PC-3 (cell line): Measurements from ENCODE around the gene FRRS1L. TPM values are rescaled to one million over a fixed set of nuclear protein-coding genes. Genes with fewer than 3 reads are reported as not detected.

Source experiments
- ATAC-seq: fragments of 200-7000 bp; cut with Tn5 transposase; 2 replicates; pipeline ENCODE4 v1.9.1; 2020; ENCODE audit warnings: mild to moderate bottlenecking, moderate library complexity
- BruUV-seq: library from RNA; stranded (reverse); fragments of 400-500 nt; replicated peaks from 2 replicates; lab custom pipeline; 2021; lab: Mats Ljungman, UMichigan
- CTCF ChIA-PET: fragments of 300-600 bp; sonication (Branson Sonifier 250); formaldehyde crosslinking; loops from one replicate; lab custom pipeline; 2022; ENCODE audit warnings: antibody characterized with exemption; lab: Charles Lee
- POLR2A ChIA-PET: fragments of 300-600 bp; sonication (Branson Sonifier 250); formaldehyde crosslinking; loops from one replicate; lab custom pipeline; 2022; ENCODE audit warnings: antibody characterized with exemption; ENCODE audit not compliant: unreplicated experiment; lab: Charles Lee
- DNase-seq: peaks from one replicate; pipeline ENCODE4 v3.0.0-alpha.2; 2015
- H2AFZ ChIP-seq: fragments of 300-600 bp; sonication (generic); 2 replicates; pipeline ENCODE4 v1.6.0; 2016; ENCODE audit warnings: antibody characterized with exemption, low read length
- H3F3A ChIP-seq: fragments of 300-600 bp; sonication (generic); one replicate; pipeline ENCODE4 v1.6.0; 2017; ENCODE audit warnings: antibody characterized with exemption, low read length, control low read depth, mild to moderate bottlenecking; ENCODE audit not compliant: unreplicated experiment
- H3K27ac ChIP-seq: fragments of 300-600 bp; sonication (generic); 2 replicates; pipeline ENCODE4 v1.5.1; 2016; ENCODE audit warnings: mild to moderate bottlenecking, low read length
- H3K27me3 ChIP-seq: fragments of 300-600 bp; sonication (generic); 2 replicates; pipeline ENCODE4 v1.6.1; 2016; ENCODE audit warnings: low read length, mixed read lengths
- H3K36me3 ChIP-seq: fragments of 300-600 bp; sonication (generic); 2 replicates; pipeline ENCODE4 v1.6.1; 2016; ENCODE audit warnings: low read depth, mixed run types, low read length, mixed read lengths
- H3K4me1 ChIP-seq: fragments of 300-600 bp; sonication (generic); 2 replicates; pipeline ENCODE4 v1.5.1; 2016; ENCODE audit warnings: low read length; ENCODE audit not compliant: insufficient read depth
- H3K4me2 ChIP-seq: fragments of 300-600 bp; sonication (generic); 2 replicates; pipeline ENCODE4 v1.6.0; 2016; ENCODE audit warnings: low read length
- H3K4me3 ChIP-seq: fragments of 300-600 bp; sonication (generic); 2 replicates; pipeline ENCODE4 v1.5.1; 2016; ENCODE audit warnings: mild to moderate bottlenecking, low read length, mixed read lengths
- H3K79me2 ChIP-seq: fragments of 300-600 bp; sonication (generic); 2 replicates; pipeline ENCODE4 v1.6.1; 2017; ENCODE audit warnings: low read length, mixed read lengths
- H3K9ac ChIP-seq: fragments of 300-600 bp; sonication (generic); 2 replicates; pipeline ENCODE4 v1.6.0; 2016; ENCODE audit warnings: mild to moderate bottlenecking, low read length
- H3K9me2 ChIP-seq: fragments of 300-600 bp; sonication (generic); replicated peaks from 2 replicates; pipeline ENCODE4 v1.6.1; 2016; ENCODE audit warnings: mixed run types, low read length, mixed read lengths
- H3K9me3 ChIP-seq: fragments of 300-600 bp; sonication (generic); 2 replicates; pipeline ENCODE4 v1.6.1; 2016; ENCODE audit warnings: low read length, mixed read lengths
- H4K20me1 ChIP-seq: fragments of 300-600 bp; sonication (generic); 2 replicates; pipeline ENCODE4 v1.6.1; 2016; ENCODE audit warnings: low read length, mixed read lengths
- CTCF ChIP-seq: fragments of 300-600 bp; sonication (generic); conservative IDR thresholded peaks from 2 replicates; pipeline ENCODE4 v1.5.1; 2017; ENCODE audit warnings: antibody characterized with exemption, low read depth, mild to moderate bottlenecking, low read length
- EZH2 ChIP-seq: fragments of 300-600 bp; sonication (generic); IDR thresholded peaks from one replicate; pipeline ENCODE4 v1.6.1; 2017; ENCODE audit warnings: antibody characterized with exemption, mild to moderate bottlenecking, low read length; ENCODE audit not compliant: unreplicated experiment
- EZH2phosphoT487 ChIP-seq: fragments of 300-600 bp; sonication (generic); IDR thresholded peaks from 2 replicates; pipeline ENCODE4 v1.6.1; 2018; ENCODE audit warnings: mild to moderate bottlenecking, antibody characterized with exemption, low read length, borderline replicate concordance
- intact Hi-C: fragments of 100-400 bp; cut with micrococcal nuclease; formaldehyde crosslinking; loops from 2 replicates; pipeline ENCODE4 v1.9.0; 2023
- total RNA-seq: library from RNA; depleted of rRNA; stranded (reverse); fragments of >200 nt; gene quantifications from 2 replicates; pipeline ENCODE4 v1.2.3, GENCODE V29; 2014

The FRRS1L gene
- total RNA-seq, 1 experiment from 2014 or later = not detected

- Histone ChIP-seq H3K36me3 (no peaks in the 10 kb centered on the region), H3K27me3 (no peaks in the 10 kb centered on the region), H3K4me3 (peak overlapping the region; percentile 96), H3K4me1 (peaks cover 14% of the 10 kb centered on the region), H3F3A (no peaks in the 10 kb centered on the region), H4K20me1 (peaks cover 20% of the 10 kb centered on the region), H3K9me2 (no peaks in the 10 kb centered on the region), H2AFZ (peak overlapping the region; percentile 82), H3K9me3 (no peaks in the 10 kb centered on the region), H3K9ac (peak overlapping the region; percentile 91), H3K27ac (no peak overlapping the region), H3K4me2 (peak overlapping the region; percentile 81), H3K79me2 (peaks cover 45% of the 10 kb centered on the region)
- CTCF ChIA-PET = interaction anchor here (0.6 kb wide), 1 partner anchor 108 kb away, joined by 3 read pairs; no protein-coding TSS in a partner anchor
- ATAC-seq (no peak), DNase-seq (no peak)
- no TSS peak for BruUV-seq
- POLR2A ChIA-PET = no interaction called here
- TF ChIP-seq EZH2phosphoT487 (no peak), EZH2 (no peak), CTCF (no peak)
- intact Hi-C loops = no loop called here
Observed at GRCh38 chr9:109120204-109120789, 46.8 kb downstream of the FRRS1L start.

GRCh38 chr9:109119439-109120203 is 47.4 kb downstream of the FRRS1L start, which contains the start of gene TMEM245:
Gene TMEM245, minus strand, starts transcription at chr9:109119947. Its CDS starts 34 bp downstream, at chr9:109119913.
- Histone ChIP-seq H3K4me3 (peak within 1 kb of the TSS; percentile 96), H3K4me2 (peak within 1 kb of the TSS; percentile 99), H3K27ac (peak within 1 kb of the TSS; percentile 77), H3K9ac (peak within 1 kb of the TSS; percentile 91), H3K9me2 (no peaks in the 10 kb centered on the region), H4K20me1 (peaks cover 20% of the 10 kb centered on the region), H3K79me2 (peaks cover 51% of the 10 kb centered on the region), H3F3A (no peaks in the 10 kb centered on the region), H3K36me3 (no peaks in the 10 kb centered on the region), H2AFZ (peak within 1 kb of the TSS; percentile 82), H3K27me3 (no peaks in the 10 kb centered on the region), H3K9me3 (no peaks in the 10 kb centered on the region), H3K4me1 (peaks cover 20% of the 10 kb centered on the region)
- ChIA-PET POLR2A (no interaction called here), CTCF (interaction anchor here (0.6 kb wide), 1 partner anchor 107 kb away, joined by 3 read pairs; no protein-coding TSS in a partner anchor)
- BruUV-seq = no TSS peak
- DNase-seq (peak; percentile 94), ATAC-seq (peak; percentile 90)
- no peak for TF ChIP-seq EZH2phosphoT487
- no peak for TF ChIP-seq CTCF
- no peak for TF ChIP-seq EZH2
- intact Hi-C loops = loop anchor here (2.0 to 10.0 kb wide), 4 partner anchors 21 to 133 kb away; partner anchors contain the start of gene CTNNAL1
